H9 (cell line): ENCODE measurements around the gene CAMTA1. TPM values are rescaled to one million over a fixed set of nuclear protein-coding genes. Genes with fewer than 3 reads are reported as not detected.

ENCODE experiments used
- DNase-seq: peaks from one replicate; pipeline ENCODE4 v3.0.0-alpha.2; 2017
- H2AFZ ChIP-seq: one replicate; pipeline ENCODE4 v1.6.1; 2013; ENCODE audit warnings: mild to moderate bottlenecking, low read length, control low read depth, moderate library complexity
- H2AK5ac ChIP-seq: 2 replicates; pipeline ENCODE4 v1.6.1; 2013; ENCODE audit warnings: low read length, control low read depth, mixed read lengths; ENCODE audit not compliant: insufficient read length
- H2BK120ac ChIP-seq: one replicate; pipeline ENCODE4 v1.6.1; 2013; ENCODE audit warnings: low read depth, mild to moderate bottlenecking, low read length, control low read depth, inconsistent platforms; ENCODE audit not compliant: poor library complexity, severe bottlenecking
- H2BK12ac ChIP-seq: 2 replicates; pipeline ENCODE4 v1.6.1; 2013; ENCODE audit warnings: low read length, control low read depth, mixed read lengths, low read depth; ENCODE audit not compliant: insufficient read length
- H2BK15ac ChIP-seq: 2 replicates; pipeline ENCODE4 v1.6.1; 2013; ENCODE audit warnings: low read depth, low read length, control low read depth
- H2BK20ac ChIP-seq: one replicate; pipeline ENCODE4 v1.6.1; 2013; ENCODE audit warnings: low read depth, mild to moderate bottlenecking, low read length, control low read depth, inconsistent platforms; ENCODE audit not compliant: poor library complexity, severe bottlenecking
- H2BK5ac ChIP-seq: 2 replicates; pipeline ENCODE4 v1.6.1; 2013; ENCODE audit warnings: low read length, control low read depth, mixed read lengths; ENCODE audit not compliant: insufficient read length
- H3K14ac ChIP-seq: 2 replicates; pipeline ENCODE4 v1.6.1; 2013; ENCODE audit warnings: low read length, control low read depth; ENCODE audit not compliant: insufficient read depth
- H3K18ac ChIP-seq: 2 replicates; pipeline ENCODE4 v1.6.1; 2013; ENCODE audit warnings: low read depth, mild to moderate bottlenecking, mixed read lengths, low read length, control low read depth; ENCODE audit not compliant: insufficient read length
- H3K23ac ChIP-seq: 2 replicates; pipeline ENCODE4 v1.6.1; 2013; ENCODE audit warnings: low read length, control low read depth, mixed read lengths, low read depth; ENCODE audit not compliant: insufficient read length
- H3K23me2 ChIP-seq: 2 replicates; pipeline ENCODE4 v1.6.1; 2013; ENCODE audit warnings: low read depth, mild to moderate bottlenecking, mixed read lengths, low read length, control low read depth; ENCODE audit not compliant: insufficient read length, poor library complexity, severe bottlenecking
- H3K27ac ChIP-seq: 2 replicates; pipeline ENCODE4 v1.5.1; 2013; ENCODE audit warnings: low read length, control low read depth, mixed read lengths, low read depth; ENCODE audit not compliant: insufficient read length
- H3K27me3 ChIP-seq: 2 replicates; pipeline ENCODE4 v1.6.1; 2013; ENCODE audit warnings: low read length, control low read depth, inconsistent platforms; ENCODE audit not compliant: insufficient read depth
- H3K4ac ChIP-seq: 2 replicates; pipeline ENCODE4 v1.6.1; 2013; ENCODE audit warnings: low read depth, mild to moderate bottlenecking, control low read depth, inconsistent platforms, low read length, moderate library complexity
- H3K4me1 ChIP-seq: 2 replicates; pipeline ENCODE4 v1.6.1; 2013; ENCODE audit warnings: low read length, control low read depth, inconsistent platforms; ENCODE audit not compliant: insufficient read depth
- H3K4me2 ChIP-seq: 2 replicates; pipeline ENCODE4 v1.6.1; 2013; ENCODE audit warnings: low read length, control low read depth, mixed read lengths; ENCODE audit not compliant: insufficient read length, insufficient read depth
- H3K56ac ChIP-seq: 2 replicates; pipeline ENCODE4 v1.6.1; 2013; ENCODE audit warnings: low read depth, mild to moderate bottlenecking, mixed read lengths, low read length, control low read depth; ENCODE audit not compliant: insufficient read length
- H3K79me1 ChIP-seq: 2 replicates; pipeline ENCODE4 v1.6.1; 2013; ENCODE audit warnings: low read depth, mild to moderate bottlenecking, moderate library complexity, low read length, control low read depth, inconsistent platforms; ENCODE audit not compliant: insufficient read depth, poor library complexity, severe bottlenecking
- H3K79me2 ChIP-seq: 2 replicates; pipeline ENCODE4 v1.6.1; 2013; ENCODE audit warnings: low read length, control low read depth, inconsistent platforms; ENCODE audit not compliant: insufficient read depth
- H3K9ac ChIP-seq: 2 replicates; pipeline ENCODE4 v1.6.1; 2013; ENCODE audit warnings: low read length, control low read depth, mixed read lengths; ENCODE audit not compliant: insufficient read length; ENCODE audit errors: extremely low read depth
- H3K9me3 ChIP-seq: one replicate; pipeline ENCODE4 v1.6.1; 2013; ENCODE audit warnings: low read depth, low read length, inconsistent platforms; ENCODE audit not compliant: control insufficient read depth
- H3T11ph ChIP-seq: one replicate; pipeline ENCODE4 v1.6.1; 2013; ENCODE audit warnings: mild to moderate bottlenecking, low read length, control low read depth, inconsistent platforms
- H4K20me1 ChIP-seq: one replicate; pipeline ENCODE4 v1.6.1; 2013; ENCODE audit not compliant: control insufficient read depth, insufficient read length, insufficient read depth
- H4K5ac ChIP-seq: 2 replicates; pipeline ENCODE4 v1.6.1; 2013; ENCODE audit warnings: low read depth, mild to moderate bottlenecking, mixed read lengths, low read length, control low read depth; ENCODE audit not compliant: insufficient read length
- H4K8ac ChIP-seq: replicated peaks from 2 replicates; pipeline ENCODE4 v1.6.1; 2013; ENCODE audit warnings: low read length, control low read depth, mixed read lengths, low read depth; ENCODE audit not compliant: insufficient read length
- H4K91ac ChIP-seq: 2 replicates; pipeline ENCODE4 v1.6.1; 2013; ENCODE audit warnings: low read depth, mild to moderate bottlenecking, moderate library complexity, mixed read lengths, low read length, control low read depth; ENCODE audit not compliant: insufficient read length
- H3K27ac Mint-ChIP-seq, 3 experiments: 2 replicates in 2 of 3; 3 replicates in 1 of 3; pipeline ENCODE4 v1.8.0; 2020 to 2021; ENCODE audit warnings: mixed read lengths in 3 of 3, mild to moderate bottlenecking in 1 of 3, moderate library complexity in 1 of 3
- H3K27me3 Mint-ChIP-seq: 2 replicates; pipeline ENCODE4 v1.8.0; 2021; ENCODE audit warnings: low read depth, mild to moderate bottlenecking, moderate library complexity, mixed read lengths
- H3K36me3 Mint-ChIP-seq, 3 experiments: 2 replicates in 2 of 3; 3 replicates in 1 of 3; pipeline ENCODE4 v1.8.0; 2020 to 2021; ENCODE audit warnings: low read depth in 3 of 3, mixed read lengths in 3 of 3; ENCODE audit not compliant: insufficient read depth in 1 of 3
- H3K4me1 Mint-ChIP-seq, 2 experiments: 2 replicates each; pipeline ENCODE4 v1.8.0; 2020; ENCODE audit warnings: mixed read lengths in 2 of 2
- H3K4me3 Mint-ChIP-seq, 2 experiments: 2 replicates in 1 of 2; 3 replicates in 1 of 2; pipeline ENCODE4 v1.8.0; 2020 to 2021; ENCODE audit warnings: mild to moderate bottlenecking in 2 of 2, mixed read lengths in 2 of 2, moderate library complexity in 1 of 2
- H3K9me3 Mint-ChIP-seq, 2 experiments: 2 replicates in 1 of 2; 3 replicates in 1 of 2; pipeline ENCODE4 v1.8.0; 2020; ENCODE audit warnings: mild to moderate bottlenecking in 2 of 2, mixed read lengths in 2 of 2, moderate library complexity in 1 of 2
- WGBS: extraction: QIAGEN DNeasy Blood & Tissue Kit; methylation state at CpG from one replicate; pipeline ENCODE4 v1.1.7; 2013; ENCODE audit warnings: missing lambda C conversion rate, low lambda C conversion rate, mixed read lengths; ENCODE audit not compliant: insufficient read length; ENCODE audit errors: extremely low coverage; 5-methylcytosine and 5-hydroxymethylcytosine counted together
- total RNA-seq: library from RNA; stranded (reverse); gene quantifications from 2 replicates; pipeline ENCODE4 v1.2.1, GENCODE V29; 2021
- TF ChIP-seq, protein P1 (sequence below): fragments of 200-600 bp; sonication (generic); conservative IDR thresholded peaks from 3 replicates; pipeline ENCODE4 v1.8.0; 2021; ENCODE audit warnings: antibody characterized with exemption, mild to moderate bottlenecking

The CAMTA1 gene
- total RNA-seq, 1 experiment from 2014 or later, result 115 TPM

DNA sequence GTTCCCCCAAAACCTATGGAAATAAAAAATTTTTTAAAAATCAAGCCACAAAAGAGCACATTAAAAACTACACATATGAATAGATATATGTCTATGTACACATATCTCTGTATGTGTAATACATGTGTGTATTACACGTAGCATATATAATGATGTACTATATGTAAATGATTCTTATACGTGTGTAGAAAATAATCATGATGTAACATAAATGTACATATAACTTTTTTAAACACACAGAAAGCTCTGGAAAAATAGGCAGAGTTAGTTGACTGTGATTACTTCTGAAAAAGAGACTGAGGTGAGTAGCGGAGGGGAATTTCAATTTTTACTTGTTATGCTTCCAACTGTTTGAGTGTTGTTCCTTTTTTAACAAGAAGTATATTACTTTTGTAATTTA lies 405.0 kb downstream of the CAMTA1 start:
- Histone ChIP-seq H2BK20ac (no peak overlapping the region), H3K23me2 (no peaks in the 10 kb centered on the region), H3K4me2 (no peak overlapping the region), H4K91ac (no peak overlapping the region), H3K79me1 (no peaks in the 10 kb centered on the region), H2BK12ac (no peak overlapping the region), H3K27ac (no peak overlapping the region), H3K23ac (no peak overlapping the region), H4K8ac (no peak overlapping the region), H2AFZ (no peak overlapping the region), H3K14ac (no peak overlapping the region), H2BK120ac (no peak overlapping the region), H3K4me1 (no peaks in the 10 kb centered on the region), H3K4ac (no peak overlapping the region), H2AK5ac (no peak overlapping the region), H3K79me2 (no peaks in the 10 kb centered on the region), H3T11ph (no peak overlapping the region), H3K56ac (no peak overlapping the region), H3K9me3 (no peaks in the 10 kb centered on the region), H4K20me1 (no peaks in the 10 kb centered on the region), H3K9ac (no peak overlapping the region), H3K18ac (no peak overlapping the region), H3K27me3 (no peaks in the 10 kb centered on the region), H2BK15ac (no peak overlapping the region), H2BK5ac (no peak overlapping the region), H4K5ac (no peak overlapping the region)
- Mint-ChIP-seq H3K36me3 (no peaks in the 10 kb centered on the region), H3K4me1 (peaks cover 4 to 5% of the 10 kb centered on the region in 2 experiments), H3K9me3 (no peaks in the 10 kb centered on the region), H3K27me3 (peaks cover 6% of the 10 kb centered on the region), H3K27ac (no peak overlapping the region), H3K4me3 (no peak overlapping the region)
- TF ChIP-seq, protein P1, sequence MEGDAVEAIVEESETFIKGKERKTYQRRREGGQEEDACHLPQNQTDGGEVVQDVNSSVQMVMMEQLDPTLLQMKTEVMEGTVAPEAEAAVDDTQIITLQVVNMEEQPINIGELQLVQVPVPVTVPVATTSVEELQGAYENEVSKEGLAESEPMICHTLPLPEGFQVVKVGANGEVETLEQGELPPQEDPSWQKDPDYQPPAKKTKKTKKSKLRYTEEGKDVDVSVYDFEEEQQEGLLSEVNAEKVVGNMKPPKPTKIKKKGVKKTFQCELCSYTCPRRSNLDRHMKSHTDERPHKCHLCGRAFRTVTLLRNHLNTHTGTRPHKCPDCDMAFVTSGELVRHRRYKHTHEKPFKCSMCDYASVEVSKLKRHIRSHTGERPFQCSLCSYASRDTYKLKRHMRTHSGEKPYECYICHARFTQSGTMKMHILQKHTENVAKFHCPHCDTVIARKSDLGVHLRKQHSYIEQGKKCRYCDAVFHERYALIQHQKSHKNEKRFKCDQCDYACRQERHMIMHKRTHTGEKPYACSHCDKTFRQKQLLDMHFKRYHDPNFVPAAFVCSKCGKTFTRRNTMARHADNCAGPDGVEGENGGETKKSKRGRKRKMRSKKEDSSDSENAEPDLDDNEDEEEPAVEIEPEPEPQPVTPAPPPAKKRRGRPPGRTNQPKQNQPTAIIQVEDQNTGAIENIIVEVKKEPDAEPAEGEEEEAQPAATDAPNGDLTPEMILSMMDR, result no peak
- no peak for DNase-seq
- no CpG with 5 or more reads among the region's 3 CpGs for WGBS
